T-helper 2 cell treated with Interferon-gamma antibody and Interleukin-4, amounts not matched to agents 5 μg/mL and 100 μg/mL, for 36 hours (primary cell): ENCODE results near the gene ZFHX2.

Source experiments
- DNase-seq: peaks from one replicate; pipeline ENCODE4 v3.0.0; 2021; ENCODE audit warnings: low spot score
- H3K27ac Mint-ChIP-seq: one replicate; pipeline ENCODE4 v1.8.0; 2021; ENCODE audit warnings: mild to moderate bottlenecking, mixed read lengths
- H3K27me3 Mint-ChIP-seq: one replicate; pipeline ENCODE4 v1.8.0; 2021; ENCODE audit warnings: low read depth, mixed read lengths
- H3K36me3 Mint-ChIP-seq: one replicate; pipeline ENCODE4 v1.8.0; 2021; ENCODE audit warnings: low read depth, mixed read lengths
- H3K4me1 Mint-ChIP-seq: one replicate; pipeline ENCODE4 v1.8.0; 2021; ENCODE audit warnings: low read depth, mixed read lengths
- H3K4me3 Mint-ChIP-seq: one replicate; pipeline ENCODE4 v1.8.0; 2022; ENCODE audit warnings: mild to moderate bottlenecking, moderate library complexity, mixed read lengths
- H3K9me3 Mint-ChIP-seq: one replicate; pipeline ENCODE4 v1.8.0; 2021; ENCODE audit warnings: mixed read lengths

ZFHX2 gene

DNA sequence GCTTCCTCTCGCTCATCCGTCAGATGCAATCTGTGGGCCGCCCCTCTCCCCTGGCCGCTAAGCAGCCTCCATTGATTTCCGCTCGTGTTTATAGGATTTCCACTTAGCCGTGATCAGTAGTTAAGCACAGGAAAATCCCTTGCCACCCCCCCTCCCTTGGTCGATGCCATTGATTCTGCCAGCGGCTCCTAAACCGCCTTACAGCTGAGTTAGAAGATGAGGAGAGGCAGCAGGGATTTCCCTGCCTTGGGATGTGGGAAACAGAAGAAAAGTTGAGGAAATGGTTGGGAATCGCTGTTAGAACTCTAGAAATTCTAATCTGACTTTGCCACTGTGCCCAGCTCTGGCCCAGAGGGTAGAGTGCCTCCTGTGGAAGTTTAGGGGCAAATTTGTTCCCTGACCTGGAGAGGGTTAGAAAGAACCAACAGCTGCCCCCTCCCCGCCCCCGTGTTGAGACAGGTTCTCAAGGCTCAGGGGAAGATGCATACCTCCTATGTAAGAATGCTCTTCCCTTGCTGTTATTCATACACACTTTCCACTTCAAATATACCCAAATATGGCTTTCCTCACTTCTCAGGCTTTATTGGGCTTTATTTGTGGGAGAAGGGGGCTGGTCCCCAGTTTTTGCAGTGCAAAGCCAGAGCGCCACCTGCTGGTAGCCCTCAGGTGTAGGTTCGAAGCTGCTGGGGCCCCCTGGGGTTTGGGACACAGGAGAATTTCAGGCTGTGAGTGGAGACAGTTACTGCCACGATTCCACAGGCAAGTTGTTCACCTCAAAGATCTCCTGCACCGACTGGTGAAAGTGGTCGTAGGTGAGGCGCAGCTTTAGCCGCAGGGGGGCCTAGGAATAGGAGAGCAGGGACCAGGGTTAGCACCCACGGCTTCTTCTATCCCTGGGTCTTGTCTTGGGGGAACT is 7.7 kb upstream of the ZFHX2 start:
- Mint-ChIP-seq H3K27ac (no peak overlapping the region), H3K4me3 (no peak overlapping the region), H3K4me1 (peaks cover 29% of the 10 kb centered on the region), H3K27me3 (no peaks in the 10 kb centered on the region), H3K9me3 (no peaks in the 10 kb centered on the region), H3K36me3 (peaks cover 37% of the 10 kb centered on the region)
- DNase-seq, result peak; percentile 51

DNA sequence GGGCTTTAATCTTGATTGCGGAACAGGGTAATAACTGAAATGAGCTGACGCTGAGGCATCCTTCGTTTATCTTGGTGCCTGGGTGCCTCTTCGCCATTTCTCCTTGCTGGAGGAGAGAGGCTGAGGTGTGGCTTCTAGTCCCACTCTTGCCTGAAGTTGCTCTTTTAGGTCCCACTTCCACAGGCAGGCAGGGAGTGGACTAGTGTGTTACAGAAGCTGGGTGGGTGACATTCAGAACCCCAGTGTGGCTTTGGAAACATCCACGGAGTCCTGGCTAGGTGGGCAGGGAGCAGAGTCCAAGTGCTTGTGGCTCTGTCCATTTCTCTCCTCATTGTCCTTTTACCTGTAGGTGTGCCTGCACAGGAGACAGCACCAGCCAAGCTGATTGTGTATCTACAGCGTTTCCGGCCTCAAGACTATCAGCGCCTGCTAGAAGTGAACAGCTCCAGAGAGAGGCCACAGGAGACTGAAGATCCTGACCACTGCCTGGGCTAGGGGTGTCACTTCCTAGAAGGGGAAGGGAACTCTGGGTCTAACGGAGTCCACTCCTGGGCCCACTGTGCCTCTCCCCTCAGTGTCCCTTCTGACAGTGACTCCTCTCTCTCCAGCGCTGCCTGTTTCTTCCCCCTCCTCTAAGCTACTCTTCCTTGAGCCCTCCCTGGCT is 6.9 kb upstream of the ZFHX2 start:
- H3K27me3 Mint-ChIP-seq, result no peaks in the 10 kb centered on the region
- peak overlapping the region; percentile 25 for H3K4me3 Mint-ChIP-seq
- no peak for DNase-seq
- H3K4me1 Mint-ChIP-seq, result peaks cover 29% of the 10 kb centered on the region
- H3K9me3 Mint-ChIP-seq, result no peaks in the 10 kb centered on the region
- H3K36me3 Mint-ChIP-seq, result peaks cover 32% of the 10 kb centered on the region
- no peak overlapping the region for H3K27ac Mint-ChIP-seq

DNA sequence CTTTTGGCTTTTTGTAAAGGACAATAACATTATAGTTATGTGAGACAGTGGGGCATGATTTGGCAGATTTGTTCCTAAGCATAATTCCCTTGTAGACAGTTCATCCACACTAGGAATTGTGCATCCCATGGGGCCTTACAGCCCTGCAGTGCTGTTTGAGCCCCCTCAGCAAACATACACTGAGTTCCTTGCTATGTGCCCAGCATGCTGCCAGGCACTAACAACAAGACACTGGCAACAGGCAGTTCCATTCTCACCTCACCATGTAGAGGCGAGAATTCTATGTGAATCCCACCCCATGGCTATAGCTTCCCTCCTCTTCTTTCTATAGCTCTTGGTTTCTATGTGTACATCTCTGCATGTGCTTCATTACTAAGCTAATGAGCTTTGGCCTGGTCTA is 6.4 kb upstream of the ZFHX2 start:
- H3K36me3 Mint-ChIP-seq, result peaks cover 27% of the 10 kb centered on the region
- DNase-seq, result no peak
- peaks cover 29% of the 10 kb centered on the region for H3K4me1 Mint-ChIP-seq
- no peaks in the 10 kb centered on the region for H3K9me3 Mint-ChIP-seq
- H3K27me3 Mint-ChIP-seq, result no peaks in the 10 kb centered on the region
- peak overlapping the region; percentile 72 for H3K27ac Mint-ChIP-seq
- H3K4me3 Mint-ChIP-seq, result peak overlapping the region; percentile 77

DNA sequence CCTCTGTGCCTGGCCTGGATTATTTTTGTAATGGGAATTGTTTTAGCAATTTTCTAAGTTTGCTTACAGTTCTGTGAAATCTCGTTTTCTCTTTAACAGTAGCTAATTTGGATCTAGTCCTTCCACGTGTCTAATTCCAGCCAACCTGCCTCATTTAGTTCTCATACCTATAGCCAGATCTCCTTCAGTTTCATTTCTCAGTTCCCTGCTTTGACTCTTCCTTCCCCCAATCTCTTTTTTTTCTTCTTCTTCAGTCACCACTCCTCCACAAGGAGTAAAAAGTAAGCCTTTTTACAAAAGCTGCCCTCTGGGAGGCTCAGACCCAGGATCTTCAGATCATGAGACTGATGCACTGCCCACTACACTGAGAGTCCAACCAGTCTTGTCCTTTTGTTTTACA is 6.0 kb upstream of the ZFHX2 start:
- no peak for DNase-seq
- H3K9me3 Mint-ChIP-seq, result no peaks in the 10 kb centered on the region
- H3K27ac Mint-ChIP-seq, result peak overlapping the region; percentile 72
- H3K36me3 Mint-ChIP-seq, result peaks cover 24% of the 10 kb centered on the region
- no peaks in the 10 kb centered on the region for H3K27me3 Mint-ChIP-seq
- peaks cover 27% of the 10 kb centered on the region for H3K4me1 Mint-ChIP-seq
- H3K4me3 Mint-ChIP-seq, result peak overlapping the region; percentile 77

DNA sequence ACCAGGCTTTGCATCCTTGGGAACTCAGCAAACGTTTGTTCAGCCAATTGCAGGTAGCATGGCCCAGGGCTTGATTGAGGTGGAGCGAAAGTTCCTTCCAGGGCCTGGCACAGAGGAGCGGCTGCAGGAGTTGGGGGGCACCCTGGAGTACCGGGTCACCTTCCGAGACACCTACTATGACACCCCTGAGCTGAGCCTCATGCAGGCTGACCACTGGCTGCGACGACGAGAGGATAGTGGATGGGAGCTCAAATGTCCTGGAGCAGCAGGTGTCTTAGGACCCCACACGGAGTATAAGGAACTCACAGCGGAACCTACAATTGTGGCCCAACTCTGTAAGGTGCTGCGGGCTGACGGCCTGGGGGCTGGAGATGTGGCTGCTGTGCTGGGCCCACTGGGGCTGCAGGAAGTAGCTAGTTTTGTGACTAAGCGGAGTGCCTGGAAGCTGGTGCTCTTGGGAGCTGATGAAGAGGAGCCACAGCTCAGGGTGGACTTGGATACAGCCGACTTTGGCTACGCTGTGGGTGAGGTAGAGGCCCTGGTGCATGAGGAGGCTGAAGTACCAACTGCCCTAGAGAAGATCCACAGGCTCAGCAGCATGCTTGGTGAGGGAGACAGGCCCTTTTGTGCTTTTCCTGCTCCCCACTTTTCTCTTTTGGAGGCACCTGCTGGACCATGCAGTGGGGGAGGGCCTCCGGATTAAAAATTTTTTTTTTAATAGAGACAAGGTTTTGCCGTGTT is 5.3 kb upstream of the ZFHX2 start:
- peak overlapping the region; percentile 93 for H3K27ac Mint-ChIP-seq
- peaks cover 23% of the 10 kb centered on the region for H3K36me3 Mint-ChIP-seq
- H3K4me1 Mint-ChIP-seq, result peaks cover 28% of the 10 kb centered on the region
- no peak for DNase-seq
- no peaks in the 10 kb centered on the region for H3K27me3 Mint-ChIP-seq
- no peaks in the 10 kb centered on the region for H3K9me3 Mint-ChIP-seq
- H3K4me3 Mint-ChIP-seq, result peak overlapping the region; percentile 96

DNA sequence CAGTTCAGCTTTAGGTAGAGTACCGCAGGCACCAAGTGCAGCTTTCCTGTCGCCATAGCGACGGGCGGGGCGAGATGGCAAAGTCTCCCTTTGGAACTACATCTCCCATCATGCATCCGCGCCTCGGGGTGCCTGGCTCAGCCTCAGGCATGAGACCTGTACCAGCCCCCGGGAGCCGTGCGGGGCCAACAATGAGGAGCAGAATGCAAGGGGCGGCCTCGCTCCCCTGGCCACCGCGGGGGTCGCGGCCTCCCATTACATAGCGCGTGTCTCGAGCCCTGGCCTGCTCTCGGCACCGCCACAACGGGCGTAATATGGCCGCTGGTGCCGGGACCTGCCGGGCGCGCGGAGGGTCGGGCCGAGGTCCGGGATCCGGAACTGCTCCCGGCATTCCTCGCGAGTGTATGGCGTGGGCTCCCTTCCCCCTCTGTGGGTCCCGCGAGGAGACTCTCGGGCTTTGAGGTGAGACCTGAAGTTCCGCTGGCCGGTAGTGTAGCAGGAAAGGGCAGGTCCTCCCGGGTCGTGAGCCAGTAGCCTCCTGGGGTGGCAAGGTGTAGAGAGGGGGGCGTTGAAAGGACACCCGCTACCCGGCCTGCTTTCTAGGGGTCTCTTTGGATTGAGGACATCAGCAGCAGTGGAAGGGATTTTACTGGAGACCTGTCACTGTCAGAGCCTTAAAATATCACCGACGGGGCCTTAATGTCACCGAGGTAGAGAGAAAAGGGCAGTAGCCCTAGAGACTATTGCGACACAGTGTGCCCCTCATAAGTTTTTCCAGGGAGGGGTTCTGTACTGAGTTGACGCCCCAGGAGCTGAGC is 4.5 kb upstream of the ZFHX2 start, which contains the start of gene THTPA:
THTPA (plus strand) TSS at position 390 of the 818 bp plus-strand sequence. CDS start 487 bp downstream, outside the sequence.
- Mint-ChIP-seq H3K4me1 (peaks cover 29% of the 10 kb centered on the region), H3K27me3 (no peaks in the 10 kb centered on the region), H3K9me3 (no peaks in the 10 kb centered on the region), H3K4me3 (peak within 1 kb of the TSS; percentile 96), H3K27ac (peak within 1 kb of the TSS; percentile 93), H3K36me3 (peaks cover 18% of the 10 kb centered on the region)
- DNase-seq, result peak; percentile 90

DNA sequence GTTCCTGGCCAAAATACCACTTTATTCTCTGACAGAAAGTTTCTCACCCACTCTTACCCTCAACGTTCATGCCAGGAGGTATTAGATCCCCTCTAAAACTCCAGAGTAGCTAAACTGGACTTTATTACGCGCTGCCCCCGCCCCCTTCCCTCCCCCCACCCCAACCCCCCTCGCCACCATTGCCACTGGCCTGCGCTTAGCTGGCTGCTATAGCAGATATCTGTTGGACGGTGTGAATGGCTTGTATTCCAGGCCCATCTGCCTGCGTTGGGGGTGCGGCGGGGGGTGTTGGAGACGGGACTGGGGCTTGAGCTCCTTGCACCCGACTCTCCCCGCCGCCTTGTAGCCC is 3.9 kb upstream of the ZFHX2 start:
- no peak for DNase-seq
- Mint-ChIP-seq H3K4me3 (peak overlapping the region; percentile 96), H3K4me1 (peaks cover 29% of the 10 kb centered on the region), H3K27ac (peak overlapping the region; percentile 93), H3K9me3 (no peaks in the 10 kb centered on the region), H3K36me3 (peaks cover 13% of the 10 kb centered on the region), H3K27me3 (no peaks in the 10 kb centered on the region)

DNA sequence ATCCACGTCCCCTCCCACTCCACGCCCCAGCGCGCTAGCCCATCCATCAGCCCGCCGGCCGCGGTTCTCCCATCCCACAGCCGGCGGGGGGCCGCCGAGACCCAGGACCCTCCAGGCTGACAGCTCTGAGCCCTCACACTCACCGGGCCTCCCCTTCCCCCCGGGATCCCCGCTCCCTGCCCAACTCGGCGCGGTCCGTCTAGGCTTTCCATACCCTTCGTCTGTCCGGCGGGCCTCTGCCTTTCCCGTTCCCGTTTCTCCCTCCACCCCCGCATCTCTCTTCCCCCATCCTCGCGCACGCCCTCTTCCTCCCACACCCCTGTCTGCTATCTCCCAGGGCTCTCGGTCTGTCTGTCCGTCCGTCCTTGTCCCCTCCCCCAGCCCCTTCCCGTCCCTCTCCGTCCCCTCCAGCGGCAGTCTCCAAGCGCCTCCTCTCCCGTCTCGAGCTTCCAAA is 726 bp downstream of the ZFHX2 start:
- Mint-ChIP-seq H3K9me3 (no peaks in the 10 kb centered on the region), H3K4me3 (no peak overlapping the region), H3K36me3 (no peaks in the 10 kb centered on the region), H3K27ac (no peak overlapping the region), H3K27me3 (no peaks in the 10 kb centered on the region), H3K4me1 (peaks cover 10% of the 10 kb centered on the region)
- DNase-seq, result no peak

DNA sequence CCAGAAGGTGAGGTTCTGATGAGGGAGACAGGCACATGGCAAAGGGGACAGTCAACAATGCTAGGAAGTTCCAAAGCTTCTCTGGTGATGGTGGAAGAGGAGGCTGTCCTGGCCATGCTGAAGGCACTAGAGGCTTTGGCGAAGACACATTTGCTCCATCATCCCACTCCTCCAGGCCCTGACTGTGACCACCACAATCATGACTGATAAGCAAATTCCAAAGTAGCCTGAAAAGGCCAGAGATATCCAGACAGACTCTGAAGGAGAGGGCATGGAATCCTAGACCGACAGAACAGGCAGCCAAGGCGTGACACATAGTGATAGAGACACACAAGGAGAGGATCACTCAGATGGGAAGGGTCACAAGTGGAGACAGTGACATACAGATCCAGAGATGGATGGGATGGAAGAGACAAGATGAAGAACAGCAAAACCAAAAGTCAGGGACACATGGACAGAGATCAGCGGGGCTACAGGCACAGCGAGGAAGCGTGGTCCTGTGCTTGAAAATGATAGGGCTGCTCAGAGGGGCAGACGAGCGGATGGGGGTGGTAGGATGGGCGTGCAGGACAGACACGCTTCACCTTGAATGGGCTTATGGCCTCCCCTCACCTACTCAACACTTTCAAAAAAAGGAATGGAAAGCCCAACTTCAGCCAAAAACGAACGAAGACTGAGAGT is 1.3 kb downstream of the ZFHX2 start:
- no peak overlapping the region for H3K27ac Mint-ChIP-seq
- no peaks in the 10 kb centered on the region for H3K27me3 Mint-ChIP-seq
- H3K36me3 Mint-ChIP-seq, result no peaks in the 10 kb centered on the region
- no peak for DNase-seq
- H3K4me1 Mint-ChIP-seq, result peaks cover 6% of the 10 kb centered on the region
- H3K9me3 Mint-ChIP-seq, result no peaks in the 10 kb centered on the region
- H3K4me3 Mint-ChIP-seq, result no peak overlapping the region

DNA sequence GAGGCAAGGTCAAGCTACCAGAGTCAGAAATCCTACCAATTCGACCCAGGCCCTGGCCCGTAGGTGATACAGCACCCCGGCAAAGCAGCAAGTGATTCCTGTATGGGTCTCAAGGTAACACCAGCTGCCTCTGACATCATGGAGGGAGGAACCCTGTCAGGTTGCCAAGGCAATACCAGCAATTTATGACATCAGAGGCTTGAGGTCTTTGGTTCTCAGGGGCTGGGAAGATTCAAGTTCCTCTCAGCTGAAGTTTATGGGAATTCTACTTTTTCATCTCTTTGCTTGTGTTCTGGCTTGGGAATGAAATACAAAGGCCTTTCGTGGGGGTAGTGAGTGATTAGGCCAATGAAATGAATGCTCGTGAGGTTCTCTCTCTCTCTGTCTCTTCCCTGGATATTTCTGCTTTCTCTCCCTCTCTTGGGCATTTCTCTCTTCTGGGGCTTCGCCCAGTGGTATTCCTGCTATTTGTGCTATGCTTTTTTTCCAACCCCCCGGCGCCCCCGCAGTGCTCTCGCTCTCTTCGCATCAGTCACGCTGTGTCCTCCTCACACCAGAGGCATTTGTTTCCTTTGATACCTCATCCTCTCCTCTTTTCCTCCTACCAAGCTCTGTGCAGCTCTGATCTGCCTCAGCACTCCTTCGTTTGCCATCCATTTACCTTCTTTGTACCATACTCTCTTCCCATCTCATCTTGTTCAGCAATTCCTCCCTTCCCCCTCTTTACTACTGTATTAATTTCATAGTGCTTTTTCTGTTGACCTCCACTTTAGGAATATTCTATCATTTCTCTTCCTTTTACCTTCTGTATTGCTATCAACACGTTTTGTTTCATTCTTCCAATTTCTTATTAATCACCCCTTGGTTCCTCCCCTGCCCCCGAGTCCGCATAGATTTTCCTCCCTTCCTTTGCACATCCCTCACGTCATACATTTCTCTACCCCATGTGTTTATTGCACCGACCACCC is 2.9 kb downstream of the ZFHX2 start:
- DNase-seq, result no peak
- Mint-ChIP-seq H3K9me3 (no peaks in the 10 kb centered on the region), H3K36me3 (no peaks in the 10 kb centered on the region), H3K4me3 (no peak overlapping the region), H3K27me3 (no peaks in the 10 kb centered on the region), H3K27ac (no peak overlapping the region), H3K4me1 (peaks cover 3% of the 10 kb centered on the region)

DNA sequence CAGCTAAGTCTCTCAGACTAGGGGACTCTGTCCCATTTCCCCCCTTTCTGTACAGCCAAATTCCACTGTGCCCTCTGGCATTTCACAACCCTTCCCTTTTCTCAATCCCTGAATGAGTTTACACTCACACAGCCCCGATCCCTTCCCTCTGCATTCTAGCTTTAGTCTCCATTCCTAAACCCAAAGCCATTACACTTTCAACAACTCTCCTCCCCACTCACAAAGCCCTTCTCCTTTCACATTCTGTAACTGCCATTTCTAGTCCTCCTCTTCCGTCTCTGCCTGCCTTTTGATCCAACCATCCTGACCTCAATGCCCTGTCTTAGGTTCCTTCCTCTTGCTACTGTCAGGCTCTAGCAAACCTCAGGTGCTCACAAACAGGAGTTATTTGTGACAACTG is 3.6 kb downstream of the ZFHX2 start:
- no peak for DNase-seq
- no peaks in the 10 kb centered on the region for H3K27me3 Mint-ChIP-seq
- H3K9me3 Mint-ChIP-seq, result no peaks in the 10 kb centered on the region
- peaks cover 3% of the 10 kb centered on the region for H3K4me1 Mint-ChIP-seq
- no peak overlapping the region for H3K27ac Mint-ChIP-seq
- no peaks in the 10 kb centered on the region for H3K36me3 Mint-ChIP-seq
- H3K4me3 Mint-ChIP-seq, result no peak overlapping the region

DNA sequence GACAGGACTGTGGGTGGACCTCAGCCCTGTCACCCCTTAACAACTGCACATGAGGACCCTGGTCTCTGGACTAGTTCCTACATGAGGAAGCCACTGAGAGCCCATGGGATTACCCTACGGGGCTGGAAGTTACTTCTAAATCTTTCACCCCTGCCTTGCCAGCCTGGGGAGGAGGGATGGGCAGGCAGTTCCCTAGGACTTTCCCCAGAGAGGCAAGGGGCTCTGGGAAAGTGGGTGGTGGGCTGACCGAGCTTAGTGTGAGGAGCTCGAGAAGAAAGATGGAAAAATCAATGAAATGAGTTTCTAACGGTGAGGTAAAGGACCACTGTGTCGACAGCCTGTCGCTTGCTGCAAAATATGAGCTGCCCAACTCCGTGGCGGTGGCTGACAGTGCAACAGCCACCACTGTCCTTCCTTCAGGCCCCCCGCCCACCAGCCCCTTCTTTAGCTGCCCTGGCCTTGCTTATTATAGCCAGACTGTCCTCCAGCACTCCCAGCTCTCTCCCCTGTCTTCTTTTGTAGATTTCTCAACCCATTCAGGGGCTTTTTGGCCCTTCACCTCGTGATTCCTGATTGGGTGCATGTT is 5.0 kb downstream of the ZFHX2 start:
- Mint-ChIP-seq H3K27ac (no peak overlapping the region), H3K4me1 (no peaks in the 10 kb centered on the region), H3K4me3 (no peak overlapping the region), H3K27me3 (no peaks in the 10 kb centered on the region), H3K36me3 (no peaks in the 10 kb centered on the region), H3K9me3 (no peaks in the 10 kb centered on the region)
- DNase-seq, result no peak
